HFF-Myc (cell line): ENCODE data around the gene DIP2A.

Source experiments
- DNase-seq: peaks from one replicate; pipeline ENCODE4 v3.0.0-alpha.2; 2011; ENCODE audit warnings: low read depth; ENCODE audit errors: extremely low read depth
- H3K4me3 ChIP-seq: replicated peaks from 2 replicates; pipeline ENCODE4 v1.5.1; 2011; ENCODE audit warnings: low read depth, mild to moderate bottlenecking, control low read depth, low read length
- TF ChIP-seq, protein P1 (sequence below): IDR thresholded peaks from 2 replicates; pipeline ENCODE4 v1.5.1; 2012; ENCODE audit warnings: mild to moderate bottlenecking, low read depth, low read length, control low read depth; ENCODE audit errors: missing control alignments

The DIP2A gene

DNA sequence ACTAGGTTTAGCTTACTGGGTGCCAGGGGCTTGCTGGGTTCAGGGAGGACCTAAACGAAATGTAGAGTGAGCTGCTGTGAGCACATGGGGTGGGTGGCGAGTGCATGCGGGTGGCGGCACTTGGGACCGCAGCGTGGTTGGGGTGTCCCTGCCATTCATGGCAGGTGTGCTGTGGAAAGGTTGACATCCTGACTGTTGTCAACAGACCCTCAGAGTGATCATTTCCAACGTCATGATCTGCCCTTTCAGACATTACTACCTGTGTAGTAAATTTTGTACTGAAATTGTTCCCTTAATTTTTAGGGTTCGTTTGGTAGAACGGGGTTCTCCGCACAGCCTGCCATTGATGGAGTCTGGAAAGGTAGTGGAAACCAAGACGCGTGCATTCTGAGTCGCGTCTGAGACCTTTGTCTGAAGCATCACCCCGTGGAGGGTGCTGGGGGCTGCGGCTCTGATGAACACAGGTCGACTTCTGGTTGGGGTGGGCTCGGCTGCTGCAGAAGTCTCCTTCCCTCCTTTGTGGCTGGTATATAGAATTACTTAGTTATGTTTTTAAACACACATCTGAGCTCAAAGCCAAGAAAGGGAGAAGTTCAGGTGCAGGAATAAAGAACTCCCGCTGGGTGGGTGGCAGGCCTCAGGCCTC, 102.9 kb downstream of the DIP2A start:
- no peak for DNase-seq
- H3K4me3 ChIP-seq, result no peak overlapping the region
- TF ChIP-seq, protein P1, sequence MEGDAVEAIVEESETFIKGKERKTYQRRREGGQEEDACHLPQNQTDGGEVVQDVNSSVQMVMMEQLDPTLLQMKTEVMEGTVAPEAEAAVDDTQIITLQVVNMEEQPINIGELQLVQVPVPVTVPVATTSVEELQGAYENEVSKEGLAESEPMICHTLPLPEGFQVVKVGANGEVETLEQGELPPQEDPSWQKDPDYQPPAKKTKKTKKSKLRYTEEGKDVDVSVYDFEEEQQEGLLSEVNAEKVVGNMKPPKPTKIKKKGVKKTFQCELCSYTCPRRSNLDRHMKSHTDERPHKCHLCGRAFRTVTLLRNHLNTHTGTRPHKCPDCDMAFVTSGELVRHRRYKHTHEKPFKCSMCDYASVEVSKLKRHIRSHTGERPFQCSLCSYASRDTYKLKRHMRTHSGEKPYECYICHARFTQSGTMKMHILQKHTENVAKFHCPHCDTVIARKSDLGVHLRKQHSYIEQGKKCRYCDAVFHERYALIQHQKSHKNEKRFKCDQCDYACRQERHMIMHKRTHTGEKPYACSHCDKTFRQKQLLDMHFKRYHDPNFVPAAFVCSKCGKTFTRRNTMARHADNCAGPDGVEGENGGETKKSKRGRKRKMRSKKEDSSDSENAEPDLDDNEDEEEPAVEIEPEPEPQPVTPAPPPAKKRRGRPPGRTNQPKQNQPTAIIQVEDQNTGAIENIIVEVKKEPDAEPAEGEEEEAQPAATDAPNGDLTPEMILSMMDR, result no peak

DNA sequence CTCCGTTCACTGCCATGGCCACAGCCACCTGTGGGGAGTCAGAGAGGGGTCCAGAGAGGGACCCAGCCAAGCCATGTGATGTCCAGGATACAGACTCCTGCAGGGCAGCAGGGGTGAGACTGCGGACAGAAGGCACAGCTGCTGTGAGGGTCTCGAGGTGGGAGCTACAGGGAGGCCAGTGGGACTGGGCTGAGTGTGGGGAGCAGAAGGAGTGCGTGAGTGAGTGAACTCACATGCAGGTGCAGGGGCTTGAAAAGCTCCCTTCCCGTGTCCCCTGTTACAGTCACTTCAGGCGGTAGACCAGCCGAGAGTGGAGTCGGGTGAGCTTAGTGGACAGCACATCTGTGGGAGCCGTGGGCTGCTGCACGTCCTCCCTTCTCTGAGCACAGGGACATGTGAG, 103.8 kb downstream of the DIP2A start:
- TF ChIP-seq, protein P1, result no peak
- no peak for DNase-seq
- no peak overlapping the region for H3K4me3 ChIP-seq

DNA sequence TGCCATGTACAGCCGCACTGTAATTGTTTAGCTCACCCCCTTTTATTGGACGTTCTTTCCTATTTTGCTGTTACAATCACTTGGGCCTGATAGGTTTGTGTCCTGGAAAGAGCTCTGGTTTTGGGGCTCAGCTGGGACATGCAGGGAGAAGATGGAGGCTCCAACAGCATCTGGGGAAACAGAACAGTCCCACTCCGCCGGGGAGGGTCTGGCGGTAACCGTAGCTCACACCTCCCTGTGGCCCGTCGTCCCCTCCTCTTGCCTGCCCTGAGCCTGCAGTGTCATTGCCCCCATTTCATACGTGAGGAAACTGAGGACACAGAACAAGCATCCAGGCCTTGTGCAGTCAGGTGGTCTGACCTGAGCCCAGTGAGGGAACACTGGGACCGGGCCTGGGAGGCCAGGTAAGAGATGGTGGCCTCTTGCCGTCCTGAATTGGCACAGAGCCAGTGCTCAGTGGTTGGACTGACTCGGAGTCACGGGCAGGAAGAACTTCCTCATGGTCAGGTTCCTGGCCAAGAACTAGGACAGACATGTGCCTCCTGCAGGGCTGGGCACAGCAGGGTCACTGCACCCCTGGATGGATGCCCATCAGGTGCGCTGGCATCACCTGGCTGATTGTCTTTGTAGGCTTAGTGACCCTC, 104.4 kb downstream of the DIP2A start:
- no peak overlapping the region for H3K4me3 ChIP-seq
- no peak for DNase-seq
- TF ChIP-seq, protein P1, result no peak

DNA sequence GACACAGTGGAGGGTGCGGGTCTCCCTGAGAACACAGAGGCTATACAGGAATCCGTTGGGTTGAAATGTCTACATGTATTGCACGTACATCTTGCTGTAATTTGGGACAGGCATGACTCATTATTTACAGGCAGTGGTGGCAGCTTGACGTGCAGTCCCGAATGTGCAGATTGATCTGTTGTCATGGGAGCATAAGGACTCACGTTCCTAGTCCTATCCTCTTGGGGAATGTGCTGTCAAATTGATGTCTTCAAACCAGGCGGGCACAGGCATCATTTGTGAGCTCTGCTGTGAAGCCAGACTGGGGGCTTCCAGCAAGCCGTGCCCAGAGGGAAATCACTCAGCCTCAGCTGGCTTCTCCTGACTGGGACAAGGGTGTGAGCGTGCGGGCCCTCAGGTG, 105.7 kb downstream of the DIP2A start:
- H3K4me3 ChIP-seq, result no peak overlapping the region
- DNase-seq, result no peak
- TF ChIP-seq, protein P1, result no peak

DNA sequence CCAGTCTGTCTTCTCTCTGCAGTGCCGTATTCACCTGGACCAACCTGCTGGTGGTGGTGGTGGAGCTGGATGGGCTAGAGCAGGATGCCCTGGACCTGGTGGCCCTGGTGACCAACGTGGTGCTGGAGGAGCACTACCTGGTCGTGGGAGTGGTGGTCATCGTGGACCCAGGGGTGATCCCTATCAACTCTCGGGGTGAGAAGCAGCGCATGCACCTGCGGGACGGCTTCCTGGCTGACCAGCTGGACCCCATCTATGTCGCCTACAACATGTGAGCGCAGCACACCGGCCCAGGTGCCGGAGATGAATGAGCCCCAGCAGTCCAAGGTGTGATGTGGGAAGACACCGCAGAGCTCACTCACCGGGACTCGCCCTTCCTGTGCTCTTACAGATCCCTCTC, 108.7 kb downstream of the DIP2A start:
- DNase-seq, result no peak
- H3K4me3 ChIP-seq, result no peak overlapping the region
- TF ChIP-seq, protein P1, result no peak

DNA sequence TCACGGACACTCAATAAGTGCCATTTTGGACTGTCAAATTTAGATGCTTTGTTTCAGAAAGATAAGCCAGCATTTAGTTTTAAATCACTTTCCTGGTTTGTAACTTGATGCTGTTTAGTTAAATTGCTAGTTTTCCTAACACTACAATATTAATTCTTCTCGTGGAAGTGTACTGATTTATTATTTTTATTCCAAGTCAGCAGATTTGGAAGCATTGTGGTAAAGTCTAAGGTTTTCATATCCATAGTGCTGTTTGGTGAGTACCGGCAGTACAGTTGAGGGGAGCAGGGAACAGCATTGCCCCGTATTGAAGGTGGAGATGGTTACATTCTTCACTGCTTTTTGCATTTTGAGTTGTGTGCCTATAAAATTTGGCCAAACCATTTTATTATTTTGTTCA, 109.9 kb downstream of the DIP2A start:
- H3K4me3 ChIP-seq, result no peak overlapping the region
- TF ChIP-seq, protein P1, result no peak
- no peak for DNase-seq

DNA sequence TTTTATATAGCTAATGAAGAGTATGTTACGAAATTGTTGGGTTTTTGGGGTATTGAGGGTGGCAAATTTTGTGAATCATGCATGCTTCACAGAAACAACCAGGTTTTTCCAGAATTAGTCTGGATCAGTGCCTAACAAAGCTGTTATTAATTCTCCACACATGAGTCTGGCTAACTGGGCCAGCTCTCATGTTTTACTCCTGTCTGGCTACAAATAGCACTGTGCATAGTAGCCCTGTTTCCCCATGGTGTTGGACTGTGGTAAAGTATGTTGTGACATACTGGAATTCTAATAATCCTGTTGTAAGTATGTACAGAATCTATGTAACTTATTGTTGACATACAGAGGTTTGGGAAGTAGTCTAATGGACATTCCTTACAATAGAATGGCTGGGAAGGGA, 110.4 kb downstream of the DIP2A start:
- no peak for DNase-seq
- H3K4me3 ChIP-seq, result no peak overlapping the region
- TF ChIP-seq, protein P1, result no peak
